Endometrium (tissue), 2 donors: ENCODE results near the gene MEDAG.
A peak's percentile ranks its signal among the peaks of the same experiment; 100 is the strongest.

Source experiments
- FAIRE-seq: peaks from 2 replicates; lab custom pipeline; 2012; peaks lifted over from hg19 to GRCh38; lab: Jason Lieb, UNC
- donor health status: control.
- donor health status: control.

MEDAG gene

GRCh38 chr13:30872685-30873461, 33.2 kb upstream of the MEDAG start:
- FAIRE-seq: peak; percentile 35

GRCh38 chr13:30873499-30873898, 32.6 kb upstream of the MEDAG start:
- FAIRE-seq: no peak

- no peak for FAIRE-seq
Observed at GRCh38 chr13:30874111-30874510, 32.0 kb upstream of the MEDAG start.

- no peak for FAIRE-seq
Observed at GRCh38 chr13:30874561-30874960, 31.5 kb upstream of the MEDAG start.

GRCh38 chr13:30877335-30877734, 28.7 kb upstream of the MEDAG start:
- peak; percentile 53 for FAIRE-seq

GRCh38 chr13:30880151-30880855, 25.8 kb upstream of the MEDAG start:
- no peak for FAIRE-seq

- no peak for FAIRE-seq
Observed at GRCh38 chr13:30880856-30881155, 25.3 kb upstream of the MEDAG start.

GRCh38 chr13:30881191-30881651, 24.9 kb upstream of the MEDAG start:
- no peak for FAIRE-seq

- no peak for FAIRE-seq
Observed at GRCh38 chr13:30882026-30882850, 23.8 kb upstream of the MEDAG start.

- FAIRE-seq: no peak
Observed at GRCh38 chr13:30882996-30883766, 22.9 kb upstream of the MEDAG start.

GRCh38 chr13:30884543-30884942, 21.5 kb upstream of the MEDAG start:
- FAIRE-seq: no peak

GRCh38 chr13:30889196-30889690, 16.8 kb upstream of the MEDAG start:
- FAIRE-seq: no peak

- no peak for FAIRE-seq
Observed at GRCh38 chr13:30892966-30893365, 13.1 kb upstream of the MEDAG start.

GRCh38 chr13:30895773-30896172, 10.3 kb upstream of the MEDAG start:
- FAIRE-seq: peak; percentile 87

GRCh38 chr13:30898070-30898469, 8.0 kb upstream of the MEDAG start:
- FAIRE-seq: no peak

GRCh38 chr13:30898678-30899241, 7.3 kb upstream of the MEDAG start:
- no peak for FAIRE-seq

GRCh38 chr13:30900436-30900835, 5.6 kb upstream of the MEDAG start:
- FAIRE-seq: no peak

GRCh38 chr13:30900952-30901749, 4.9 kb upstream of the MEDAG start:
- FAIRE-seq: no peak

GRCh38 chr13:30904043-30904442, 2.0 kb upstream of the MEDAG start:
- FAIRE-seq: no peak

GRCh38 chr13:30906411-30907051, 460 bp downstream of the MEDAG start:
- FAIRE-seq: no peak
